GM19395 (cell line): ENCODE results near the gene ARPC5L.
"Not testable (repeated sequence)": the region's sequence is repeated elsewhere in the genome, so short reads cannot be mapped to it uniquely, and the experiment has no call there.

Source experiments
- ATAC-seq: cut with Tn5 transposase; IDR thresholded peaks from one replicate; pipeline ENCODE4 v1.9.1; 2021; ENCODE audit warnings: mild to moderate bottlenecking, moderate library complexity; ENCODE audit not compliant: unreplicated experiment

Gene ARPC5L

DNA sequence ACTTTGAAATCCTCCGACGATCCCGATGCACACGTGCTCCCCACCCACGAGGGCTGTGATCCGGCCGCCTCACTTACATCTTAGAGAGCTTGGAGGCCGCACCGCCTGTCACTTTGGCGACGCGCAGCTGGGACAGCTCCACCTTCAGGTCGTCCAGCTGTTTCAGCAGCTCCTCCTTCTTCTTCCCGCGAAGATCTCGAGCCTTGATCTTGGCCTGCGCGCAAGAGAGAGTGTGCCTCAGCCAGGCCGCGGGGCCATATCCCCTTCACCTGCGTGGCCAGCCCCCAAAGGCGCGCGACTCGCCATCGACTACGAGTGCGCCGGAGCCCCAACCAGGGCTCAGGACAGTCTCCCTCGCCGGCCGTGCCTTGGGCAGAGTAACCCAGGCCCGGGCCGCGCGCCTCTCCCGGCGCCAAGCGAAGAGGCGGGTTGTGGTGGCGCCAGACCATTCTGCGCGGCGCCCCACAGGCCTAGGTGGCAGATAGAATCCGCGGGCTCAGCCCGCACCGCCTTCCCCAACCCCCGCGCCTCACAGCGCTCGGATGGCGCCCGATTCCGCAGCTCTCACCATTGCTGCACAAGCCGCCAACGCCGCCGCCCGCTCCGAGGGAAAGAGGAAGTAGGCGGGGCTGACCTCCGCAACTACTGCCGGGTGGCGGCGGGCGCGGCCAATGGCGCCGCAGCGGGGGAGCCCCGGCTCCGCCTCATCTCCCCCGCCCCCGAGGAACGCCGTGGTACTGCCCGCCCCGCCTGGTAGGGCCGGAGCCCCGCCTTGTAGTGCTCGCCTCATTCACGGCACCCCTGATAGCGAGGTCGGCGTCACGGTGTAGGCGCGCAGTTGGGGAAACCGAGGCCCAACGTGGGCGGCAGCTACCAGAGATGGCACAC lies at the start of gene ARPC5L, which contains the start of gene RPL35:
Gene ARPC5L, plus strand, starts transcription at position 789 of the 888 bp plus-strand sequence. CDS start 7,161 bp downstream, outside the sequence.
Gene RPL35, minus strand, starts transcription at position 616 of the 888 bp plus-strand sequence. Its CDS starts 45 bp downstream, at position 571.
- peak; percentile 91 for ATAC-seq

DNA sequence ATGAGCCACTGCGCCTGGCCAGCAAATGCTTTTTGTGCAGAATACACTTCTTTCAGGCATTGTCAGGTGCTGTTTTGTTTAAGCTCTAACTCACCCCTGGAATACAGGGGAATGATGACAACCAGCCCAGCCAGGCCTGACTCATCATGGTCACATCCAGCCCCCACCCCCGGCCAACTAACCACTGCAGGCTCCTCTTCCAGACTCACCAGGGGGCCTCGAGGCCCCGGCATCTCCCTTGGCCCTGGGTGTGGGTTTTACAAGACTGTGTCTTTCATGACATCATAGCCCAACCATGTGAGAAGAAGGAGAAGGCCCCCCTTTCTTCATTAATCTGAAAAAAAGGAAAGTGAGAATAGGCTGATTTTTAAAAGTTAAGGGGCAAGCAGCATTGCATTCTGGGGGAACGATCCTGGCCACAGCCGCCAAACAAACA lies 49.5 kb upstream of the ARPC5L start:
- ATAC-seq, result no peak

- no peak for ATAC-seq
Measured at GRCh38 chr9:124813041-124813440, 48.9 kb upstream of the ARPC5L start.

DNA sequence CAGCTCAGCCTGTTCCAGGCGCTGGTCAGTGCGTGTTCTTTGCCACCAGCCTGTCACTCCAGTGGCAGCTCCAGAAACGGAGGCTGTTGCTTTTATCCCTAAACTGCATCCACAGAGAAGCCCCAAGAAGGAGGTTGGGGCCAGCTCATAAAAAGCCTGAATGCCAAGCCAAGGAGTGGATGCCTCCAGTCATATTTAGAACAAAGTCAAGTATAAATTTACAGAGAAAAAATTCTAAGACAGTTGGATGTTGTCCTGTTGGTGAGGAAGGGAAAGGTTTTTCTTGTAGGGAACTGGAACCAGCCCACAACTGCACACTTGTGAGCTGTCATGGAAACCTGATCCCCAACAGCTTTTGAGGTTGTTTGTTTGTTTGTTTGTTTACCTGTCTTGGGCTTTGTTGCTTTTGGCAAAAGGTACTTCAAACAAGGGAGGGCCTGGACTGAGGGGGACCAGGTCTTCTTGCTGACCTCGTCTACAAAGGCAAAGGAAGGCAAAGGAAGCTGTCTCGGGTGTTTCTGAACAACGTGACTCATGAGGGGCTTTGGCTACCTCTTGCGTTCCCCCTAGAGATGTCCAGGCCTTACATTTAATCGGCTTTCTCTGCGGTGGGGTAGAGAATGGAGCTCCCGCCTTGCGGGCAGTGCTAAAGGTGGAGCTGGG lies 48.3 kb upstream of the ARPC5L start:
- no peak for ATAC-seq

DNA sequence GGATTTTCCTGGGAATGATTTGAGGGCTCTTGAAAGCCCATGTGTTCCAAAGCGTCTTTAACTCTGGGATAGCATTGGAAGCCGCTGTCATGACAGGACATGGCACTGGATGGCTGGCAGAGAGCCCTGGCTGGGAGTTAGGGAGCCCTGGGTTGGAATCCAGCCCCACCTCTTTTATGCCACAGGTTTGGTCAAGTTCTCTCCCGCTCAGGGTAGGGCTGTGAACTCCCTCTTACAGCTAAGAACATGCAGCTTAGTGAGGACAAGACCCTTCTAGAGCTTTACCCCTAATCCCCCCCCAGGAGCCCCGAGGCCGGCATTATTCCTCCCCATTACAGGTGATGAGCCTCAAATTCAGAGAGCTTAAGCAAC lies 47.8 kb upstream of the ARPC5L start:
- no peak for ATAC-seq

- ATAC-seq, result no peak
Measured at GRCh38 chr9:124815601-124816000, 46.3 kb upstream of the ARPC5L start.

DNA sequence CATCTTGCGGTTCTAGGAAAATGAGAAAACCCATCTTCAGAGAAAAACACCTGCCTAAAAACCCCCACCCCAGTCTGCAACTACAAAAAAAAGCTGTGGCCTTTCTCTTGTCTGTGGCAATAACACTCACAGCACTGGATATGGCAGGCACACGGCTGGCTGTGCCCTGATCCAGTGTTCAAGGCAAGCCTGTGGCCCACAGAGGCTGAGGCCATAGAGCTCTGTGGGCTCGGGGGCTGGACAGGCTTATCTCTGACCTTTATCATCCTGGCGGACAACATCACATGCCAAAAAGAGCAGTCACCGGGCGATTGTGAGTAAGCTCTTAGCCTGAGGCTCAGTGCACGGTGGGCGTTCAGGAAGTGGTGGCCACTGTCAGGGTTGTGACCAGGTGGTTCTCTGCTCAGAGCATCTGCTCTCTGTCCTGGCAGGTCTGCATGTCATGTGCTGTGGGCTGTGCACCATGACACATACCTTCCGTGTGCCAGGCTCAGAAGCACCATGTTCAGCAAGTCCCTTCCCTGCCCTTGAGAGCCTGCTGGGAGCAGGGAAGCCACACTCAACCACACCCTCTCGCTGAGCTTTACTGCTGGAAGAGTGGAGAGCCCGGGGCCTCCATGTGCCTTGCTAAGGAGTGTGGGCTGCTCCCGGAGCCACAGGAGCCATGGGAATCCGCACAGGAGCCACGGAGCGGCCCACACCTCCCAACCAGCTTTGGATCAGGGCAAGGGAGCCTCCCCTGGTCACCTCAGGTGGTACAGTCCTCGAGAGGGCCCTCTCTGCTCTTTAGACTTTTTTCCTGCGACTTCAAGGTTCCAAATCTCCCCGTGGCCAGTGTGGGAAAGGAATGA lies 43.3 kb upstream of the ARPC5L start:
- peak; percentile 50 for ATAC-seq

- no peak for ATAC-seq
Measured at GRCh38 chr9:124820698-124821623, 41.0 kb upstream of the ARPC5L start.

DNA sequence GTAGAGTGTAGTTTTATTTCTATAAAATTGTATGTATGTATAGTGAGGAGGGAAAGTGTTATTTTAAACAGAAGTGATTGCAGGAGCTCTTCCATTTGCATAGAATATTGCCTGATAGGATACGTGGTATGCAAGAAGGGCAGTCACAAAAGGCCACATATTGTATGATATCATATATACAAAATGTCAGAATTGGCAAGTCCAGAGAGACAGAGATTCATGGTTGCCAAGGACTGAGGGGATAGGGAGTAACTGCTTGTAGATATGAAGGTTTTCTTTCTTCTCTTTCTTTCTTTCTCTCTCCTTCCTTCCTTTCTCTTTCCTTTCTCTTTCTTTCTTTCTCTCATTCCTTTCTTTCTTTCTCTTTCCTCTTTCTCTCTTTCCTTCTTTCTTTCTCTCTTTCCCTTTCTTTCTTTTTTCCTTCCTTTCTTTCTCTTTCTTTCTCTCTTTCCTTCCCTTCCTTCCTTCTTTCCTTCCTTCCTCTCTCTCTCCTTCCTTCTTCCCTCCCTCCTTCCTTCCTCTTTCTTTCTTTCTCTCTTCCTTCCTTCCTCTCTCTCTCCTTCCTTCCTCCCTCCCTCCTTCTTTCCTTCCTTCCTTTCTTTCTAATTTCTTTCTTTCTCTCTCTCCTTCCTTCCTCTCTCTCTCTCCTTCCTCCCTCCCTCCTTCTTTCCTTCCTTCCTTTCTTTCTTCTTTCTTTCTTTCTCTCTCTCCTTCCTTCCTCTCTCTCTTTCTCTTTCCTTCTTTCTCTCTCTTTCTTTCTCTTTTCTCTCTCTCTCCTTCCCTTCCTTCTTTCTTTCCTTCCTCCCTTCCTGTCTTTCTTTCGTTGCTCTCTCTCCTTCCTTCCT lies 33.2 kb upstream of the ARPC5L start:
- ATAC-seq, result no peak

- ATAC-seq, result no peak
Measured at GRCh38 chr9:124829334-124829669, 32.6 kb upstream of the ARPC5L start.

- ATAC-seq, result no peak
Measured at GRCh38 chr9:124830593-124830992, 31.3 kb upstream of the ARPC5L start.

- ATAC-seq, result no peak
Measured at GRCh38 chr9:124831642-124832364, 30.1 kb upstream of the ARPC5L start.

- no peak for ATAC-seq
Measured at GRCh38 chr9:124834591-124834990, 27.3 kb upstream of the ARPC5L start.

DNA sequence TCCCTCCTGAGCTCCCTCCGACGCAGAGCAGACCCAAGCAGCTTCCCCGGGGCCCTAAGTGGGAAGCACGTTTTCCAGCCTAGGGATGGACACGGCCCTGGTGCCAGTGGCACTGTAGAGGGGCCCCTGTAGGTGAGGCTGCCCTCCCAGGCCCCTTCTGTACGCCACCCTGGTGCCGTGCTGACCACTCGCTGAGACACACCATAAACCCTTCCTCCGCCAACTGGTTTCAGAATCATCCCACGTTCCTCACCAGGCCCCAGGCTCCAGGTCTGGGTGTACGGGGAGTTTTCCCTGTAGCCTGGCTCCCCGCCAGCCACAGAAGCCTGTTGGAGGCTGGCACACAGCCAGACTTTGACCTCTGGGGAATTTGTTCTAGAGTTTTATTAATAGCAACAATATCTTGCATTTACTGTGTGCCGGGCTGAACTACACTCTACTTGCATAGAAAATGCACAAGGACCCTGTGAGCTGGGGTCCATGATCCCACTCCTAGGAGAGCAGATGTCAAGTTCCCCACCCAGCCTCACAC lies 26.8 kb upstream of the ARPC5L start:
- no peak for ATAC-seq

DNA sequence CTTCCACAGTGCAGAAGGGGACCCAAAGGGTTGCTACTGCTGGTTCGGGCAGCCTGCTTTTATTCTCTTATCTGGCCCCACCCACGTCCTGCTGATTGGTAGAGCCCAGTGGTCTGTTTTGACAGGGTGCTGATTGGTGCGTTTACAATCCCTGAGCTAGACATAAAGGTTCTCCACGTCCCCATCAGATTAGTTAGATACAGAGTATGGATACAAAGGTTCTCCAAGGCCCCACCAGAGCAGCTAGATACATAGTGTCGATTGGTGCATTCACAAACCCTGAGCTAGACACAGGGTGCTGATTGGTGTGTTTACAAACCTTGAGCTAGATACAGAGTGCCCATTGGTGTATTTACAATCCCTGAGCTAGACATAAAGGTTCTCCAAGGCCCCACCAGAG lies 23.8 kb upstream of the ARPC5L start:
- ATAC-seq, result not testable (repeated sequence)

- not testable (repeated sequence) for ATAC-seq
Measured at GRCh38 chr9:124838567-124839275, 23.2 kb upstream of the ARPC5L start.

DNA sequence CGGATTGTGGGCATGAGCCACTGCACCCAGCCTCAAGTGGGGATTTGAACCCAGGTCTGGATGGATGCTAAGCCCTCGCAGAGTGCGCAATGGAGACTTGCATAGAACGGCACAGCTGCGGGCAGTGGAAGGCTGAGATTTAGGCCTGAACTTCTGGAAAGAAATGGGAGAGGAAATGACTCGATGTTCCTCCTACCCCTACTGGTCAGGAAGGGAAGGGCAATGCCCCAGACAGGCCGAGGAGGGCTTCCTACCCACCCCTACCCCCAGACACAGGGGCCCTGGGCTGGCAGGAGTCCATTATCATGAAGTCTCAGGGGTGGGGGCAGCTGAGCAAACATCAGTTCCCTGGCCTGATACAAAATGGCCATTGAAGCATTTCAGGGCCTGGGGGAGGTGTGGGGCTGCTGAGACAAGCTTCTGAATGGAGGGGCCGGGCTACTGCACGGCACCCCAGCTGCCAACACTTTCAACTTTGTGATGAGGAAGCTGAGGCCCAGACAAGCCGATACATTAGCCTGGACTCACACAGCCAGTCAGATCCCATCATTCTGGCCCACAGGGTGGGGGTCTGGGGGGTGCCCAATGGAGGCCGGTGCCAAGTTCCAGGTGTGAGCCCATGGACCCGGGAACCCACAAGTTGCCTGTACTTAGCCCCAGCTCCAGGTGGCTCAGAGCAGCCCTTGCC lies 22.2 kb upstream of the ARPC5L start:
- ATAC-seq, result no peak
